Smooth muscle cell (in vitro differentiated cells): ENCODE data around the gene EXTL2. TPM values are rescaled to one million over a fixed set of nuclear protein-coding genes. Genes with fewer than 3 reads are reported as not detected.

ENCODE experiments used
- DNase-seq: peaks from one replicate; lab custom pipeline; 2025; ENCODE audit not compliant: unreplicated experiment; lab: John Stamatoyannopoulos, UW
- H2AFZ ChIP-seq: fragments of 200-600 bp; sonication (generic); 2 replicates; pipeline ENCODE4 v1.6.0; 2016; ENCODE audit warnings: antibody characterized with exemption, low read depth, mild to moderate bottlenecking
- H3F3A ChIP-seq: fragments of 200-600 bp; sonication (generic); 2 replicates; pipeline ENCODE4 v1.6.0; 2017; ENCODE audit warnings: antibody characterized with exemption, low read depth
- H3K27ac ChIP-seq: fragments of 200-600 bp; sonication (generic); 2 replicates; pipeline ENCODE4 v1.5.1; 2016; ENCODE audit warnings: low read depth, mild to moderate bottlenecking
- H3K27me3 ChIP-seq: fragments of 200-600 bp; sonication (generic); 2 replicates; pipeline ENCODE4 v1.6.1; 2016; ENCODE audit warnings: low read depth, mild to moderate bottlenecking
- H3K36me3 ChIP-seq: fragments of 200-600 bp; sonication (generic); 2 replicates; pipeline ENCODE4 v1.5.1; 2016; ENCODE audit warnings: low read depth
- H3K4me1 ChIP-seq: fragments of 200-600 bp; sonication (generic); 2 replicates; pipeline ENCODE4 v1.5.1; 2016; ENCODE audit warnings: low read depth
- H3K4me2 ChIP-seq: fragments of 200-600 bp; sonication (generic); 2 replicates; pipeline ENCODE4 v1.6.0; 2016; ENCODE audit warnings: mild to moderate bottlenecking
- H3K4me3 ChIP-seq: fragments of 200-600 bp; sonication (generic); 2 replicates; pipeline ENCODE4 v1.5.1; 2016; ENCODE audit warnings: mild to moderate bottlenecking
- H3K79me2 ChIP-seq: fragments of 200-600 bp; sonication (generic); 2 replicates; pipeline ENCODE4 v1.6.0; 2016; ENCODE audit warnings: low read depth, mild to moderate bottlenecking
- H3K9ac ChIP-seq: fragments of 200-600 bp; sonication (generic); 2 replicates; pipeline ENCODE4 v1.6.0; 2016; ENCODE audit warnings: low read depth
- H3K9me3 ChIP-seq: fragments of 200-600 bp; sonication (generic); replicated peaks from 2 replicates; pipeline ENCODE4 v1.5.1; 2016; ENCODE audit warnings: low read depth
- H4K20me1 ChIP-seq: fragments of 200-600 bp; sonication (generic); 2 replicates; pipeline ENCODE4 v1.6.0; 2016; ENCODE audit warnings: low read depth
- WGBS: methylation state at CpG from one replicate; pipeline ENCODE4 v1.1.7; 2016; ENCODE audit warnings: low lambda C conversion rate; 5-methylcytosine and 5-hydroxymethylcytosine counted together
- polyA plus RNA-seq: library from polyadenylated mRNA; unstranded; fragments of >200 nt; fragmentation: Nextera tagmentation; extraction: Ambion mirVana; gene quantifications from 2 replicates; pipeline ENCODE4 v1.2.1, GENCODE V29; 2016
- total RNA-seq: library from RNA; depleted of rRNA; stranded (reverse); fragments of >200 nt; gene quantifications from 2 replicates; pipeline ENCODE4 v1.2.3, GENCODE V29; 2014
- TF ChIP-seq, protein P1 (sequence below): fragments of 200-600 bp; sonication (generic); IDR thresholded peaks from 2 replicates; pipeline ENCODE4 v1.5.1; 2017; ENCODE audit warnings: borderline replicate concordance, mild to moderate bottlenecking, antibody characterized with exemption; ENCODE audit not compliant: insufficient read depth, poor library complexity, severe bottlenecking

Gene EXTL2
- total and polyA plus RNA-seq, 2 experiments from 2014 or later, result 51.9 to 54.3 TPM

DNA sequence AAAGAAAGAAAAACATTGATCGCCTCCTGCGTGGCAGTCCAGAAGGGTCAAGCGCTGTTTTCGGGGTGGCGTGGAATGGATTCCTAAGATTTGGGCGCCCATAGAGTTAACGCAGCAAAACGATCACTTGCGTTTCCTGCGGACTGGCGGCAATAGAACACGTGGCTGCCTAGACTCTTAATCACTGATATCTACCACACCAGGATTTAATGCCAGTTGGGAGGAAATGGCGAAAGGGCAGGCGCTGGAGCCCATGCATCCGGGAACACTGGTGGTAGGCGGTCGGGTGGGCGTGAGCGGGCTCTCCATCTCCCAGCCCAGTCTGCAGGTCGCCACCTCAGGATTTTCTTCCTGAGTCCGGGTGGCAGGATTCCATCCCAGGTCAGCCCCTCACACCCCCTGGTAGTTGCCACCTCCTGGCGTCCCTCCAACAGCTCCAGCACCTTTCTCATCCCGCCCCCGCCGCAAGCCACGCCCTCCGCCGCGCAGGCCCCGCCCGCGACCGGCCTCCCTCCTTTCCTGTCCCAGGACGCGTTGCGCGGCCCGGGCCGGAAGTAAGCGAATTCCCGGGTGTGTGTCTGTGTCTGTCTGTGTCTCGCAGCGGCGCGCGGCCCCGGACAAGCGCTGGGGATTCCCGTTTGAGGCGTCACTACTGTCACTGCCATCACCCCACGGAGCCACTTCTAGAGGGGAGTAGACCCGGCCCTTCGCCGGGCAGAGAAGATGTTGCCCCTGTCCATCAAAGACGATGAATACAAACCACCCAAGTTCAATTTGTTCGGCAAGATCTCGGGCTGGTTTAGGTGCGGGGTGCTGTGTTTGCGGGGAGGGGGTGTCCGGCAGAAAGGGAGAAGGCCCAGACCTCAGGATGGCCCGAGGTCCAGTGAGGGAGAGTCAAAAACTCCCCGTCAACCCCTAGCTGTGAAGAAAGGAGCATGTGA is 1.2 kb upstream of the EXTL2 start, which contains the start of gene SLC30A7:
Gene SLC30A7, plus strand, starts transcription at position 551 of the 941 bp plus-strand sequence. Its CDS starts 173 bp downstream, at position 724.
- H3K79me2 ChIP-seq, result peaks cover 80% of the 10 kb centered on the region
- peaks cover 8% of the 10 kb centered on the region for H3K36me3 ChIP-seq
- peak within 1 kb of the TSS; percentile 91 for H3K4me2 ChIP-seq
- H3K4me3 ChIP-seq, result peak within 1 kb of the TSS; percentile 84
- H3K9me3 ChIP-seq, result no peaks in the 10 kb centered on the region
- DNase-seq, result peak; percentile 86
- H3K27ac ChIP-seq, result peak within 1 kb of the TSS; percentile 99
- H3K4me1 ChIP-seq, result peaks cover 16% of the 10 kb centered on the region
- H3K9ac ChIP-seq, result peak within 1 kb of the TSS; percentile 98
- H4K20me1 ChIP-seq, result peaks cover 22% of the 10 kb centered on the region
- WGBS, result under 1% methylated on average over 54 of the region's 62 CpGs
- H3F3A ChIP-seq, result no peaks in the 10 kb centered on the region
- no peaks in the 10 kb centered on the region for H3K27me3 ChIP-seq
- H2AFZ ChIP-seq, result peak within 1 kb of the TSS; percentile 18
- TF ChIP-seq, protein P1, sequence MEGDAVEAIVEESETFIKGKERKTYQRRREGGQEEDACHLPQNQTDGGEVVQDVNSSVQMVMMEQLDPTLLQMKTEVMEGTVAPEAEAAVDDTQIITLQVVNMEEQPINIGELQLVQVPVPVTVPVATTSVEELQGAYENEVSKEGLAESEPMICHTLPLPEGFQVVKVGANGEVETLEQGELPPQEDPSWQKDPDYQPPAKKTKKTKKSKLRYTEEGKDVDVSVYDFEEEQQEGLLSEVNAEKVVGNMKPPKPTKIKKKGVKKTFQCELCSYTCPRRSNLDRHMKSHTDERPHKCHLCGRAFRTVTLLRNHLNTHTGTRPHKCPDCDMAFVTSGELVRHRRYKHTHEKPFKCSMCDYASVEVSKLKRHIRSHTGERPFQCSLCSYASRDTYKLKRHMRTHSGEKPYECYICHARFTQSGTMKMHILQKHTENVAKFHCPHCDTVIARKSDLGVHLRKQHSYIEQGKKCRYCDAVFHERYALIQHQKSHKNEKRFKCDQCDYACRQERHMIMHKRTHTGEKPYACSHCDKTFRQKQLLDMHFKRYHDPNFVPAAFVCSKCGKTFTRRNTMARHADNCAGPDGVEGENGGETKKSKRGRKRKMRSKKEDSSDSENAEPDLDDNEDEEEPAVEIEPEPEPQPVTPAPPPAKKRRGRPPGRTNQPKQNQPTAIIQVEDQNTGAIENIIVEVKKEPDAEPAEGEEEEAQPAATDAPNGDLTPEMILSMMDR, result no peak

DNA sequence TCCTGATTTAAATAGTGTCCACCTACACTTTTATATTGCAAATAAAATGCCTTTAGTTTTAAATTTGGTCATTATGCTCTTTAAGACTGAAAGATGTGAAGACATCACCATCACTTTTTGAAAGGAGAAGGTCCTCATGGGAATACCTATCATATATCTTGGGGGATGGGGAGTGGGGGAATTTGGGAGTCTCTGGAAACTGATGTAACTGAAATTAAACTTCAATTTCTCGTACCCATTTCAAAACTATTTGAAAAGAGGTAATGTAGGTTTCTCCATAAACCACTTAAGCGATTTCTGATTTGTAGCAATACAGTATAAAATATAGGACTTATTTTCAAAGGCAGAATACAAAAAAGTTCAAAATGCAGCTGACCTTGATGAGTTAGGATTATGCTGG is 924 bp downstream of the EXTL2 start:
- Histone ChIP-seq H3K9ac (peak overlapping the region; percentile 96), H3F3A (no peaks in the 10 kb centered on the region), H3K9me3 (peaks cover 10% of the 10 kb centered on the region), H3K36me3 (no peaks in the 10 kb centered on the region), H3K27me3 (no peaks in the 10 kb centered on the region), H3K79me2 (peaks cover 68% of the 10 kb centered on the region), H3K27ac (peak overlapping the region; percentile 99), H3K4me3 (peak overlapping the region; percentile 84), H3K4me1 (peaks cover 16% of the 10 kb centered on the region), H3K4me2 (peak overlapping the region; percentile 91), H4K20me1 (peaks cover 12% of the 10 kb centered on the region), H2AFZ (peak overlapping the region; percentile 18)
- no peak for DNase-seq
- 30% methylated on average over 2 of the region's 2 CpGs for WGBS
- TF ChIP-seq, protein P1, result no peak

DNA sequence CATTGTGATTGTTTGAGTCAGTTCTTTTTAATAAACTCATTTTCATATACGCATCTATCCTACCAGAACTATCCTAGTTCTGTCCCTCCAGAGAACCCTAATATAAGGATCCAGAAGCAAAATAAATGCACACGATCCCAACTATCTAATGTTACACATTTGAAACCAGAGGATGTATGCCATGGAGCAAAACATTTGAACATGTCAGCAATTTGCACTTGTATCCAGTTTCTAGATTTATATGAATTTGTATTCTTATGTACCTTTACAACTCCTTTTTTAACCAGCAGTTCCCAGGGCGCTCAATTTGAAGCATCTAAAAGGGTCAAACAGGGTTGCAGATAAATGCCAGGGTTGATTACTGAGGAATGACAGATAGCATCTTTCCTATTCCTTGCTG is 2.1 kb downstream of the EXTL2 start:
- H3K9ac ChIP-seq, result no peak overlapping the region
- peak overlapping the region; percentile 91 for H3K4me2 ChIP-seq
- H2AFZ ChIP-seq, result no peak overlapping the region
- H3F3A ChIP-seq, result no peaks in the 10 kb centered on the region
- H3K79me2 ChIP-seq, result peaks cover 59% of the 10 kb centered on the region
- peaks cover 10% of the 10 kb centered on the region for H3K9me3 ChIP-seq
- 99% methylated on average over 3 of the region's 3 CpGs for WGBS
- no peaks in the 10 kb centered on the region for H3K36me3 ChIP-seq
- peaks cover 12% of the 10 kb centered on the region for H3K4me1 ChIP-seq
- no peak overlapping the region for H3K4me3 ChIP-seq
- no peak overlapping the region for H3K27ac ChIP-seq
- H3K27me3 ChIP-seq, result no peaks in the 10 kb centered on the region
- TF ChIP-seq, protein P1, result no peak
- H4K20me1 ChIP-seq, result peaks cover 4% of the 10 kb centered on the region
- no peak for DNase-seq
